Measurements from ENCODE around the gene RASA2. TPM values are rescaled to one million over a fixed set of nuclear protein-coding genes. Genes with fewer than 3 reads are reported as not detected.

Gene RASA2
- total and polyA plus RNA-seq, 2 of the 4 experiments (the other 2 are of a cell fraction): 6.1 to 14.0 TPM

DNA sequence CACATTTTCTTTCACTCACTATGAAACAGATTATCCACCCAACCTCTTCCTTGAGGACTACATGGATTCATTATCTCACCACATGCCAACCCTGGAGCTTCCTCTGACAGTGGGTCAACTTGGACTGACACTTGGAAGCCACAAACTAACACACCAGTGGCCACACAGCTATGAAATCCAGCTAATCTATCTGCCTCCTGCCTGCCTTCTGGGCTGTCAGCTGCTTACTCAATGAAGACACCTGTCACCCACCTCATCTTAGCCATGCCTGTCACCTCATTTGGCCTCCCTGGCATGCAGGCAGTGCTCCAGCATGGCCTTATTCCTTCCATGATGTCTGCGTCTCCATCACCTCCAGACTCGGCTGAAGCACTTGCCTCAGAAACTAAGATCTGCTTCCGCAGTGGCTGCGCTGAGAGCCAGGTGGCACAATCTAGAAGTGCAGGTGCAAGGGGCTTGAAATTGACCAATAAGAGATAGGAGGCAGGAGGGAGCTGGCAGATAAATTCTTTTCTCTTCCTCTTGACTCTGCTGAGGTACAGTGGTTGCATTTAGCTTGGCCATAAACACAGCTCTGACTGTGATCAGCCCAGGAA lies 146.1 kb downstream of the RASA2 start:
- TF ChIP-seq CEBPB (IDR thresholded peaks at IDR 0.05; ENCODE audit: low read depth, low read length): no peak
- TF ChIP-seq MXI1 (IDR thresholded peaks at IDR 0.05; ENCODE audit: borderline replicate concordance, low read depth, low read length): no peak
- no peak for TF ChIP-seq CHD1 (IDR thresholded peaks at IDR 0.05; ENCODE audit: low read depth, low read length)
- TF ChIP-seq, protein P1, sequence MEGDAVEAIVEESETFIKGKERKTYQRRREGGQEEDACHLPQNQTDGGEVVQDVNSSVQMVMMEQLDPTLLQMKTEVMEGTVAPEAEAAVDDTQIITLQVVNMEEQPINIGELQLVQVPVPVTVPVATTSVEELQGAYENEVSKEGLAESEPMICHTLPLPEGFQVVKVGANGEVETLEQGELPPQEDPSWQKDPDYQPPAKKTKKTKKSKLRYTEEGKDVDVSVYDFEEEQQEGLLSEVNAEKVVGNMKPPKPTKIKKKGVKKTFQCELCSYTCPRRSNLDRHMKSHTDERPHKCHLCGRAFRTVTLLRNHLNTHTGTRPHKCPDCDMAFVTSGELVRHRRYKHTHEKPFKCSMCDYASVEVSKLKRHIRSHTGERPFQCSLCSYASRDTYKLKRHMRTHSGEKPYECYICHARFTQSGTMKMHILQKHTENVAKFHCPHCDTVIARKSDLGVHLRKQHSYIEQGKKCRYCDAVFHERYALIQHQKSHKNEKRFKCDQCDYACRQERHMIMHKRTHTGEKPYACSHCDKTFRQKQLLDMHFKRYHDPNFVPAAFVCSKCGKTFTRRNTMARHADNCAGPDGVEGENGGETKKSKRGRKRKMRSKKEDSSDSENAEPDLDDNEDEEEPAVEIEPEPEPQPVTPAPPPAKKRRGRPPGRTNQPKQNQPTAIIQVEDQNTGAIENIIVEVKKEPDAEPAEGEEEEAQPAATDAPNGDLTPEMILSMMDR (conservative IDR thresholded peaks at IDR 0.05; ENCODE audit: low read depth, low read length): no peak
- no peak for TF ChIP-seq RFX5 (IDR thresholded peaks at IDR 0.05; ENCODE audit: low read depth, low read length)
- TF ChIP-seq NFE2L2 (IDR thresholded peaks at IDR 0.05; ENCODE audit: low read depth, low read length): no peak
- TF ChIP-seq, protein P2, sequence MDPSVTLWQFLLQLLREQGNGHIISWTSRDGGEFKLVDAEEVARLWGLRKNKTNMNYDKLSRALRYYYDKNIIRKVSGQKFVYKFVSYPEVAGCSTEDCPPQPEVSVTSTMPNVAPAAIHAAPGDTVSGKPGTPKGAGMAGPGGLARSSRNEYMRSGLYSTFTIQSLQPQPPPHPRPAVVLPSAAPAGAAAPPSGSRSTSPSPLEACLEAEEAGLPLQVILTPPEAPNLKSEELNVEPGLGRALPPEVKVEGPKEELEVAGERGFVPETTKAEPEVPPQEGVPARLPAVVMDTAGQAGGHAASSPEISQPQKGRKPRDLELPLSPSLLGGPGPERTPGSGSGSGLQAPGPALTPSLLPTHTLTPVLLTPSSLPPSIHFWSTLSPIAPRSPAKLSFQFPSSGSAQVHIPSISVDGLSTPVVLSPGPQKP (IDR thresholded peaks at IDR 0.05; ENCODE audit: borderline replicate concordance, low read depth, low read length): no peak
- POLR2A ChIA-PET (ENCODE audit: unreplicated experiment): no interaction called here

More for the DNA sequence above, 146.1 kb downstream of the RASA2 start:
- Histone ChIP-seq H4K91ac (ENCODE audit: insufficient read depth, low read depth, low read length) (no peak overlapping the region), H2AK5ac (ENCODE audit: low read depth, low read length) (no peak overlapping the region), H3K27ac (ENCODE audit: insufficient read depth, low read length) (no peak overlapping the region), H2AK9ac (replicated peaks; ENCODE audit: low read depth, low read length, poor library complexity) (no peak overlapping the region), H3K9me1 (ENCODE audit: insufficient read depth, low read length) (no peaks in the 10 kb centered on the region), H4K8ac (ENCODE audit: low read depth in 2 of 2, low read length in 2 of 2) (no peak overlapping the region), H3K14ac (replicated peaks; ENCODE audit: low read depth, low read length) (no peak overlapping the region), H3K4ac (ENCODE audit: low read depth, low read length) (no peak overlapping the region), H2BK120ac (ENCODE audit: low read depth, low read length) (no peak overlapping the region), H4K20me1 (ENCODE audit: insufficient read depth, low read length) (no peaks in the 10 kb centered on the region), H3K9ac (ENCODE audit: low read depth, low read length) (no peak overlapping the region), H3K4me1 (ENCODE audit: control insufficient read depth, insufficient read depth, low read length) (no peaks in the 10 kb centered on the region), H3K4me3 (ENCODE audit: insufficient read depth, low read depth, low read length) (no peak overlapping the region), H2AFZ (replicated peaks; ENCODE audit: low read length, poor library complexity) (no peak overlapping the region), H3K23ac (ENCODE audit: low read depth, low read length) (no peak overlapping the region), H2BK5ac (ENCODE audit: low read depth, low read length, poor library complexity, severe bottlenecking) (no peak overlapping the region), H3K4me2 (ENCODE audit: low read depth, low read length) (no peak overlapping the region), H3K79me1 (ENCODE audit: low read depth in 1 of 2, low read length in 2 of 2) (no peaks in the 10 kb centered on the region), H3K18ac (ENCODE audit: low read depth, low read length) (no peak overlapping the region), H2BK15ac (ENCODE audit: low read depth, low read length) (no peak overlapping the region), H3K56ac (ENCODE audit: extremely low read depth, insufficient read depth, low read length) (no peak overlapping the region), H3K9me3 (ENCODE audit: control insufficient read depth, insufficient read depth, low read length) (peaks cover 10% of the 10 kb centered on the region), H3K27me3 (ENCODE audit: control insufficient read depth, insufficient read depth, low read length) (peaks cover 4% of the 10 kb centered on the region; the same call in 1 of the 2 replicates), H3K36me3 (ENCODE audit: control insufficient read depth, insufficient read depth, low read length) (no peaks in the 10 kb centered on the region), H2BK20ac (ENCODE audit: low read depth, low read length) (no peak overlapping the region), H4K5ac (ENCODE audit: low read depth, low read length) (no peak overlapping the region)
- WGBS, 2 experiments (ENCODE audit: extremely low coverage in 2 of 2, insufficient read length in 1 of 2): 60% methylated on average over 1 of the region's 4 CpGs; no CpG with 5 or more reads in 1 of the 2 experiments
- no peak for ATAC-seq (ENCODE audit: low read depth)
- no TSS peak for BruUV-seq (replicated peaks)
- in situ Hi-C loops (cut with MboI; ENCODE audit: low sequenced_read_pairs): no loop called here
- dilution Hi-C loops (cut with HindIII; ENCODE audit: low sequenced_read_pairs, unreplicated experiment): no loop called here
- CTCF ChIA-PET: no interaction called here
- DNase-seq: no peak
- intact Hi-C loops (cut with micrococcal nuclease): no loop called here
